Cerebellar nuclear complex (tissue), 1 donor: Measurements from ENCODE around the gene FBRSL1.

Source experiments
- DNase-seq, 2 experiments: peaks; one replicate each; lab custom pipeline; 2025; lab: John Stamatoyannopoulos, UW

FBRSL1 gene

DNA sequence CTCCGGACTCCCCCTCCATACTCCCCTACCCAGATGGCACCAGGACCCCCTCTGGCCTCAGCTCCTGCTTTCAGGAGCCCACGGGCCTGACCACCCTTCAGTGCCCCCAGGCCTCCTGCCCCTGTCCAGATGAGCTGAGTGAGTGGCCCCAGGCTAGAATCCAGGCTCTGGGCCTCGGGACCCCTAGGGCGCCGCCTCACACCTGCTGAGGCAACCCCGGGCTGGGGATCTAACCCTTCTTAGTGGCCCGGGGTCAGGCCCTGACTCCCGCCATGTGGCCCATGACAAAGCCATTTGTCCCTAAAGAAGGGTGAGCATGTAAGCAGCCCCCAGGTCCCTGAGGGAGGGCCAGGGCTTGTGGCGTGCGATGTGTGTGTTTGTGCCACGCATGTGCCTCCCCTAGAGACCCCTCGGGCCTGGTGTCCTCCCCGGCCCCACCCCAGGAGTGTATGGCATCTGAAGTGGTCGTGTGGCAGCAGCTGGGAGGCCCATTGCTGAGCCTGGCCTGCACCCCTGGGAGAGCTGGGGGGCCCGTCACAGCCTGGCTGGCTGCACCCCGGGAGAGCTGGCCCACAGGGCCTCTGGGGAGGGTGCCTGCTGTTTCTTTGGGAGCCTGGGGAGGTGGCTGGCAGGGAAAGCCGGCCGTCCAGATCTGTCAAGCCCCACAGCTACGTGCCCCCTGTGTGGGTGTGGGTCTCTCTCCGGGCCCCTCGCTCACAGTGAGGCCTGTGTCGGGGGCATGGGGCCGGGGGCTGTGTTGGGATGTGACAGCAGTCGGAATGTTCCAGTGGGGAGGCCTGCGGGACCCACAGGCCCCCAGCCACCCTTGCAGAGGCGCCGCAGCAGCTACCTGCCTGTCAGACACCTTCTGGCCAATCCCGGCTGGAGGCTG is 7.8 kb downstream of the FBRSL1 start:
- no peak for DNase-seq

GRCh38 chr12:132498931-132499330 is 9.0 kb downstream of the FBRSL1 start:
- no peak for DNase-seq

DNA sequence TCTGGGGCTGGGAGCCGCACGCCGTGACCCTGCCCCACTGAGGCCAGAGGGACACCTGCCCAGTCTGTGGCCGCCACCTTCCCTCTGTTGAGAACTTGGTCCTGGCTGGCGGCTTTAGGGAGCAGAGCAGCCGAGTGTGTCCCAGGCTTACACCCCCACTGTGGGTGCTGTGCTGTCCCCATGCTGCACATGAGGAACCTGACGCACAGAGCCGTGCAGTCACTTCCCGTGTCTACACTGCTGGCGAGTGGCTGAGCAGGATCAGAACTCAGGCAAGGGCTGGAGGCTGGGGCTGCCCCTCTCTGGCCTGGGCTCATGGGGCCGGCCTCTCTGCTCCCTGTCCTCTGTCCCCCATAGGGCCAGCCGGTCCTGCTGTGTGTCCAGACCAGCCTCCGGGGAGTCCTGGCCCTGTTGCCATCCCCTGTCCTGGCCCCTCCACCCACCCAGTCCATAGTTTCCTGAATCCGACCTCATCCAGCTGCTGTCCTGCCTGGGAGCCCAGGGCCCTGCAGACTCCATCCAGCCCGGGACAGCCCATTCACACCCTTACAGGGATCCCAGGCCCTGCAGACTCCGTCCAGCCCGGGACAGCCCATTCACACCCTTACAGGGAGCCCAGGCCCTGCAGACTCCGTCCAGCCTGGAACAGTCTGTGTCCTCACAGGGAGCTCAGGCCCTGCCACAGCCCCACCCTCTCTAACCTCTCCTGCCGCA is 10.3 kb downstream of the FBRSL1 start:
- no peak for DNase-seq

DNA sequence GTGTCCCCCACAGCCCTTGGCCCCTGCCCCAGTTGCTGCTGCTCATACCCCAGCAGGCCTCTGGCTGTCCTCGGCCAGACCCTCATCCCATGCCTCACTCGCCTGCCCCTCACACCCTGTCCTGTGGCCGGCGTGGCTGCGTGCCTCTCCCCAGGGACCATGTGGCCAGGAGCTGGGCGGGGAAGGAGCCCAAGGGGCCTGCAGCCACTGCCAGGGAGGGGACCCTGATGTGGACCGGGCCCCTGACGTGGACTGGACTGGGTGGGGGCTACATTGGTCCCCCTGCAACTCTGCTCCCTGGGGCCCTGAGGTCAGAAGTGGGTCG is 10.9 kb downstream of the FBRSL1 start:
- no peak for DNase-seq

DNA sequence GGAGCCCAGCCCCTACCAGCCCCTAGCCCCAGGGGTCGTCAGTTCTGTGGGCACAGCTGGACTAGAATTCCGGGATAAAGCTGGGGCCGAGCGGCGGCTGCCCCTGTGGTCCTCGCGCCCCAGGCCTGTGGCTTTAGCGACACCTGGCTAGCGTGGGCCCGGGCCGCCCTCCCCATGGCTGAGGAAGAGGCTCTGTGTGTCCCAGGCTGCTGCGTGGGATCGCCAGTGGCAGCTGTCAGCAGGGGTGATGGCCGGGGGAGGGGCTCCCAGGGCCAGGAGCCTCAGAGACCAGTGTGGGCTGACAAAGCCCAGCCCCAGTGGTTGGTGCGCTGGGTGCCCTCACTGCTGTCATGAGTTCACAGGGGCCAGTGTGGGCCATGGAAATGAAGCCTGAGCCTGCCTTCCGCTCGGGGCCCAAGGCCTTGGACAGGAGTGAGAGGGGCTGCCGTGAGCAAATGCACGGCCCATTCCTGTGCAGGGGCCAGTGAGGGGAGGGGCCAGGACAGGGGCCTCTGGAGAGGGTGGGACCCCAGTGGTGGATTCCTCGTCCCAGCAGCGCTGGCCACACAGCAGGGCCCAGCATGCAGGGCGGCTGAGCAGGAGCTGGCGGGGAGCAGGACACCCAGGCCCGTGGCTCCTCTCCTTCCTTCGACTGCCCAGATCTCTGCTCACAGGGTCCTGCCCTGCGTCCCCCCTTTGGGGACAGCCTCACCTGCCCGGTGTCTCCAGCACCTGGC is 11.4 kb downstream of the FBRSL1 start:
- DNase-seq = no peak

DNA sequence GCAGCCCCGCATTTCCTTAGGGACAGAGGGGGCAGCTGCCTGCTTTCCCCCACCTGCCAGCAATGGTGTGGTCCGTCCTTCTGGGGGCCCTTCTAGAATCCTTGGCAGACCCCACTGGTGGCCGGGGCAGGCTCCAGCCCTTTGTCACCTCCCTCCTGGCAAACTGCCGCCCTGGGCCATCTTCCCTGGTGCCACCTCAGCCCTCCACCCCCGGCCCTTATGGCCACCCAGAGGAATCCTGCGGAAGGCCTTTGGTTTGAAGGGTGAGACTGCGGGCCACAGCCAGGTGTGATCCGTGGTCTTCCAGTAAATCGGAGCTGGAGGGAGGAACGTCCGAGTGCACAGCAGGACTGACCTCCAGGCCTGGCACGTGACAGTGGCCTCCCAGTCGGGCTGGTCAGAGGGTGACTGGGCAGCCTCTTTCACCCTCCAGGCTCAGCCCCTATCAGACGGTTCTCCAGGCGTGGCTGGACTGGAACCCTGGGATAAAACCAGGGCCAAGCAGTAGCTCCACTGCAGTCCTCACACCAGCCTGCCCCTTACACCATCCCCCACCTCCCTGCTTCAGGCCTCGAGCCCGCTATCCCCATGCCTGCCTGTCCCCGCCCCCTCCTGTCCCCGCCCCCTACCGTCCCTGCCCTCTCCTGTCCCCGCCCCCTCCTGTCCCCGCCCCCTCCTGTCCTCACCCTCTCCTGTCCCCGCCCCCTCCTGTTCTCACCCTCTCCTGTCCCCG is 12.4 kb downstream of the FBRSL1 start:
- DNase-seq = no peak

DNA sequence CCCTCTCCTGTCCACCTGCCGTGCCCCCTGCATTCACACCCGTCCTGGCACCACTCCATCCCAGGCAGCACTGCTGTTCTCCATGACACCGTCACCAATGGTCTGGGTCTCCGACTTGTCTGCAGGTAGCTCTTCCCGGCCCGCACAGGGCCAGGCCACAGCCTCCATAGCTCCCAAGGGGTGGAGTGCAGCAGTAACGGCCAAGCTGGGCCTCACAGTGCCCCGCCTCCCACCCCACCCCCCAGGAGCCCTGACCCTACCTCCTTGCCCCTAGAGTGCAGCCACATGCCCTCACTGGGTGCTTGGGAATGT is 12.9 kb downstream of the FBRSL1 start:
- no peak for DNase-seq

DNA sequence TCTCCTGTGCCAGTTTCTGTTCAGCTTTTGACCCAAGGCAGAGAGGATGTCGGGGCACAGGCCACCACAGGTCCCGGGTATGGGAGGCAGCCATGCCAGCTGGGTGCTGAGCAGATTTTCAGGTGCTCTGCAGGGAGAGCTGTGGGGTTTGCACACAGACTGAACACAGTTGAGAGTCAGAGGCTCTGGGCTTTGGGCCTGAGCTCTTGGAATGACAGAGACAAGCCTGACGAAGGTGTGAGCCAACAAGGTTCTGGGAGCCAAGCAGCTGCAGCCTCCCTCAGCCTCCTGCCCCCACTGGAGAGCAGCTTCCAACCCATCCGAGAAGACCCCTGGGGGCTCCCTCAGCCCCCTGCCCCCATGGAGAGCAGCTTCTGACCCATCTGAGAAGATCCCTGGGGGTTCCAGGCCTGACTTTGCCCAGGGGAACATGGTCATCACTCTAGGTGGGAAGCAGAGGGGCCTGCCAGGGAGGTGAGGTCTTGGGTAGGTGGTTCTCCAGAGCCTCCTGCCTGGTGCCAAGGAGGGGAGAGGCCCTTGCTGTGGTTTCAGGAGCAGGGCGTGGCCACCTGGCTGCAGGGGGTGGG is 13.8 kb downstream of the FBRSL1 start:
- DNase-seq = no peak

GRCh38 chr12:132505105-132505851 is 15.3 kb downstream of the FBRSL1 start:
- no peak for DNase-seq

DNA sequence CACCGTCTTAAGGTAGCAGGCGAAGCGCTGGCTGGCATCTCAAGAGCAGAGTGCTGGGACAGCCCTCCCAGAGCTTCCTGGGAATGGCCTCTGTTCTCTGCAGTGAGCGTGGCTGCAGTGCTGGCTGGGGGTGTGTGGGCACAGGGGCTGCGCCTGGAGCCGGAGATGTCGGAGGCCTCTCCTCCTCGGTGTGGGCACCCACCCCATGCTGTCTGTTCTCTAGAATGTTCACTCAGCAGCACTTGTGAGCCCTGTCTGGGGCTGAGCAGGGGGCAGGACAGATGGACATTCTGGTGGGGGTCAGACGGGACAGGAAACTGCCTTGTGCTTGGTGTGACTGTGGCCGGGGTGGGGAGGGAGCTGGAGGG is 15.9 kb downstream of the FBRSL1 start:
- DNase-seq = no peak

DNA sequence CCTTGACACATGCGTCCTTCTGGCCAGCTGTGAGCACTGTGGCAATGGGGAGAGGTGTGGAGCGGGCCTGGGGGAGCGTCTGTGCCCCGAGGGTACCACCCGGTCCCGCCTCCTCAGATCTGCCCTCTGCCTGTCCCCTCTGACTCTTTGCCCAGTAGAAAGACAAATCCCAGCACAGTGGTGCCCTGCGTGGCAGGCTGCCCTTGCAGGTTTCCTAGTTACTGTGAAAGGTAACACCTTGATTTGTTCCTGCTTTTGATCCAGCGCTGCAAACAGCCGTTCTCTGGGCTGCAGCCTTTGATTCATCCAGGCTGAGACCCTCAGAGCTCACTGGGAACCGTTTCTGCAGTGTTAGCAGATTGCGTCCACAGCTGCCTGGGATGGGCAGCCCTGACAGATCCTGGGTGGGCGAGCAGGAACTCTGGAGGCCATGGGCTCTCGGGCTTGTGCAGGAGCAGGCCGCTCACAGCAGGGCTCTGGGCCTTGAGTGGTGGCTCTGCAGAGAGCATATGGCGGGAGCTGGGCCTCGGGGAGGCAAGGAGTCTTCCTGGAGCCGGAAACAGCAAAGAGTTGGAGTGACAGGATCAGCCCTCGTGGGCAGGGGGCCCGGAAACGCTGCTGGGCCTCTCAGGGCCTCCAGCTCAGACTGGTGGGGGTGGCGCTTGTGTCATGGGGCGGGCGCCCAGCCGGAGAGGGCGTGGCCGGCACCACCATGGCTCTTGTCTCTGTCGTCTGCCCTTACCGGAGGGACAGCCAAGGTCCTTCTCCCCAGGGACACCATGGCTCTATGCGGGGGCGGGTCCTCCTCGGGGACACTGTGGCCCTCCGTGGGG is 16.6 kb downstream of the FBRSL1 start:
- no peak for DNase-seq

- DNase-seq = no peak
These were observed 17.2 kb downstream of the FBRSL1 start for GRCh38 chr12:132507161-132507538.

DNA sequence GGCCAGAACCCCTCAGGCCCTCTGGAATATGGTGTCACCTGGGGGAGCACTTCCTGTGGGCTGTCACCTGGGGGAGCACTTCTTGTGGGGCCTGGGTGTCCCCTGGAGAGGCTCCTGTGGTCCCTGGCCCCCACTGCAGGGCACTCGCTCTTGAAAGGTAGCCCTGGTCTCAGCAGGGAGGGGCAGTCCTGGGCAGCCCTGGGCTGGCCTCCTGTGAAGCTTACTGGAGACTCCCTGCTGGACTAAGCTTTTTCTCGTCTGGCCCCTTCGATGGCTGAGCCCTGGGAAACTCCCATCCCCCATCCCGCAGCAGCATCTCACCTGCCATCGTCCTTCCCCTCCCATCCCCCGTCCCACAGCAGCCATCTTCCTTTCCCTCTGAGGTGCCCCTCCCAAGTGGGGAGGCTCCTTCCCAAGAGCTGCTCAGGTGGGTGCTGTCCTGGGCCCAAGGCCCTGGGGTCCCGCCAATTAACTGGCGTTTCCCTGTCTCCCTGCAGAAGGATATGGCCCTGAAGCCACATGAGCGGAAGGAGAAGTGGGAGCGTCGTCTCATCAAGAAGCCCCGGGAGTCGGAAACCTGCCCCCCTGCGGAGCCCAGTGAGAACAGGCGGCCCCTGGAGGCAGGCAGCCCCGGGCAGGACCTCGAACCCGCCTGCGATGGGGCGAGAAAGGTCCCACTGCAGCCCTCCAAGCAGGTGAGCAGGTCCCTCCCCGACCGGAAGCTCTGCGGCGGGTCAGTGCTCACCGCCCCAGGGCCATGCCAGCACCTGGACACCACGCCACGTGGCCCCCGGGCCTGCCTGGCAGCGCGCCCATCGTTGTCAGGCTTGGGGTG is 17.9 kb downstream of the FBRSL1 start:
- no peak for DNase-seq

GRCh38 chr12:132508491-132508740 is 18.5 kb downstream of the FBRSL1 start:
- no peak for DNase-seq

DNA sequence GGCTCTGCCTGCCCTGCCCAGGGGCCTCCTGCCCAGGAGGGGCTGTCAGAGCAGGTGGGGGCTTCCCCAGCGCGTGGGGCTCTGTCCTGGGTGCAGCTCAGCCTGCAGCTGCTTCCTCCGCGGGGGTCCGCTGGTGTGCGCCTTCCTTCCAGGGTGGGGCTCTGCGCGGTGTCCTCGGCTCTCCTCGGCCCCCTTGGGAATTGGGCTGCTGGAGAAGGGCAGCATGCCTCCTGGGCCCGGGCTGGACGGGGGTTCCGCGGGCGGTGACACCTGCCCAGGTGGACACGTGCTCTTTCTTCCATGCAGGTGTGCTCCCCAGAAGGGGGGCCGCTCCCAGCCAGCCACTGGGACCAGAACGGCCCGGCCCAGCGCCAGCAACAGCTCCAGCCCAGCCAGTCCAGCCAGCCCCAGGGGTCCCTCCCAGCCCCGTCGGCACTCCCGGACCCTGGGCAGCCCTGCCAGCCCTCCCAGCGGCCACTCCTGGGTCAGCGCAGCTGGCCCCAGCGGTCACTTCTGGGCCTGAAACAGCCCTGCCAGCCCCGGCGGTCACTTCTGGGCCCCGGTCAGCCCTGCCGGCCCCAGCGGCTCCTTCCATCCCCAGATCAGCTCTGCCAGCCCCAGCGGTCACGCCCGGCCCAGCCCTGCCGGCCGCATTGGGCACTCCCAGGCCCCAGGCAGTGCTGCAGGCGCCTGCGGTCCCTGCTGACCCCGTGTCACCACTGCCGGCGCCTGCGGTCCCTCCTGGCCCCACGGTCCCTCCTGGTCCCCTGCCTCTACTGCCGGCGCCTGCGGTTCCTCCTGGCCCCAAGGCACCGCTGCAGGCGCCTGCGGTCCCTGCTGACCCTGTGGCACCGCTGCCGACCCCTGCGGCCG is 19.1 kb downstream of the FBRSL1 start:
- DNase-seq = no peak

- DNase-seq = no peak
These were observed 20.3 kb downstream of the FBRSL1 start for GRCh38 chr12:132510111-132510724.

DNA sequence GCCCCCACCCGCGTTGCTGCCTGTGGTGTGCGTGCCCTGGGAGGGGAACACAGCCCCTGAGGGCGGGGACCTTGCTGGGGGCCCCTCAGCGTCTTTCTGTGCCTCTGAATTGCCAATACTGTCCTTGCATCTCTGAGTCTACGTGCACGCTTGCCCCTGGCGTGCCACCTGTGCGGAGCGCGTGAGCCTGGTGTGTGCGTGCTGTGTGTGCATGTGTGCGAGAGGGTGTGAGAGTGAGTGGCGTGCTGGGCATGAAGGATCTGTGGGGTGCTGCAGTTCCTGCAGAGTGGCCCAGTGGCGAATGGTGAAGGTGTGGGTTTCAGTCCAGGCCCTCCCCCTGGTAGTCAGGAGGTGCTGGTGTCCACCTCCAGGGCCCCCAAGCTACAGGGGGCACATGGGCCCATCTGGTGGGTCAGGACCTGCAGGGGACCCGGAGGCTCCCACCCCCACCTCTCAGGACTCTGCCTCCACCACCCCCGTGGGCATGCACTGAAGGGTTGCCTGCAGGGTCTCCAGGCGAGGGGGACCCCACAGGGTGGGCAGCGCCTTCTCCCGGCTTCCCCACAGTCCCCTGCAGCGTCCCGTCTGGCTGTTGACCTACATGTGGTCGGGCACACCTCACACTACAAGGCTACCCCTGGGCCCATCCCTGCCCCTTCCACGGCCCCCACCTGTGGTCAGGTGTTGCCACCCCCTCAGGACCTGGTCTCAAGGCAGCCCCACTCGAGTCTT is 21.0 kb downstream of the FBRSL1 start:
- DNase-seq = no peak
